Ovary (tissue), 9 donors: ENCODE data around the gene PPP6R3. TPM values are rescaled to one million over a fixed set of nuclear protein-coding genes. Genes with fewer than 3 reads are reported as not detected.

Experiments used
- DNase-seq, 5 donors: peaks; one replicate each; pipeline ENCODE4 v3.0.0-alpha.2; 2019 to 2020
- H3K27ac ChIP-seq, 2 donors: fragments of 200-600 bp; one replicate each; pipeline versions ENCODE4 v1.5.1 to v1.8.0; 2019 to 2022
- H3K27me3 ChIP-seq: fragments of 200-600 bp; one replicate; pipeline ENCODE4 v1.8.0; 2022
- H3K36me3 ChIP-seq: fragments of 200-600 bp; sonication (generic); one replicate; pipeline ENCODE4 v1.5.1; 2019
- H3K4me1 ChIP-seq: one replicate; pipeline ENCODE4 v1.8.1; 2013; ENCODE audit warnings: mild to moderate bottlenecking, moderate library complexity; ENCODE audit not compliant: insufficient read depth
- H3K4me3 ChIP-seq: fragments of 200-600 bp; sonication (generic); one replicate; pipeline ENCODE4 v1.5.1; 2017
- H3K9me3 ChIP-seq, 2 donors: fragments of 200-600 bp in 1 of 2; sonication (generic) in 1 of 2; one replicate each; pipeline versions ENCODE4 v1.5.1 to v1.8.1; 2013 to 2019; ENCODE audit warnings: mild to moderate bottlenecking in 1 of 2, moderate library complexity in 1 of 2
- EP300 ChIP-seq: sonication (generic); formaldehyde crosslinking; IDR thresholded peaks from one replicate; pipeline ENCODE4 v1.6.1; 2017; ENCODE audit warnings: antibody characterized with exemption
- POLR2A ChIP-seq: fragments of 450-650 bp; IDR thresholded peaks from one replicate; pipeline ENCODE4 v1.6.1; 2017; ENCODE audit warnings: antibody characterized with exemption, mild to moderate bottlenecking, moderate library complexity
- WGBS, 3 donors: extraction: QIAGEN DNeasy Blood & Tissue Kit in 1 of 3; methylation state at CpG; one replicate each; pipeline versions ENCODE4 v1.1.5 to v1.1.7; 2013 to 2017; 5-methylcytosine and 5-hydroxymethylcytosine counted together
- intact Hi-C, 4 donors: fragments of 100-400 bp; cut with DNase I; formaldehyde crosslinking; loops; one replicate each; pipeline versions ENCODE4 v1.11.0 to v1.15.1; 2022 to 2023
- polyA plus RNA-seq, 2 donors: library from polyadenylated mRNA; stranded (reverse); fragments of 200-250 nt in 1 of 2; fragments of 350-450 nt in 1 of 2; fragmentation: Illumina TruSeq in 1 of 2; extraction: RNeasy Lipid Tissue Mini Kit (QIAGEN cat#74804) in 1 of 2; gene quantifications; one replicate each; pipeline ENCODE4 v1.2.3, GENCODE V29; 2013 to 2014
- total RNA-seq, 7 donors: library from RNA; depleted of rRNA in 2 of 7; stranded (reverse); fragments of >200 nt in 2 of 7; fragmentation: NEBNext Ultra II Directional in 3 of 7; extraction: Animal tissue kit (Norgen Biotek cat#: 25700) in 3 of 7; gene quantifications; one replicate each; pipeline versions ENCODE4 v1.1.0 to v1.2.4, GENCODE V29; 2016 to 2023
- TF ChIP-seq, protein P1 (sequence below), 3 donors: fragments of 450-650 bp in 2 of 3; fragments of 200-600 bp in 1 of 3; IDR thresholded peaks; one replicate each; pipeline versions ENCODE4 v1.5.1 to v1.8.0; 2016 to 2022; ENCODE audit warnings: antibody characterized with exemption in 3 of 3, mild to moderate bottlenecking in 1 of 3
- donor health status: DM: no; HTN: no; CAD: no; lungs with moderate emphysema.
- donor health status: DM: no; HTN: no; CAD: no.
- donor health status: Bipolar disorder and iron deficiency.
- donor health status: DM: yes; HTN: yes; CAD: no.
- donor health status: DM: no; HTN: no; CAD: no.
- donor health status: DM: yes; HTN: yes; CAD: no.

Gene PPP6R3
- total and polyA plus RNA-seq, 9 donors, result 36.4 to 122 (median 103) TPM

GRCh38 chr11:68469122-68469521 lies 8.6 kb downstream of the PPP6R3 start:
- intact Hi-C loops, result loop anchor here in 1 of 4 donors (10.0 kb wide), 1 partner anchor 46 kb away; no protein-coding TSS in a partner anchor
- H3K36me3 ChIP-seq, result no peaks in the 10 kb centered on the region
- H3K27ac ChIP-seq, result no peak overlapping the region
- WGBS, 3 donors, result 4 to 8% (median 5%) methylated on average over 2 of the region's 2 CpGs
- H3K4me1 ChIP-seq, result peaks cover 50% of the 10 kb centered on the region
- no peak overlapping the region for H3K4me3 ChIP-seq
- no peaks in the 10 kb centered on the region for H3K9me3 ChIP-seq
- TF ChIP-seq, protein P1, sequence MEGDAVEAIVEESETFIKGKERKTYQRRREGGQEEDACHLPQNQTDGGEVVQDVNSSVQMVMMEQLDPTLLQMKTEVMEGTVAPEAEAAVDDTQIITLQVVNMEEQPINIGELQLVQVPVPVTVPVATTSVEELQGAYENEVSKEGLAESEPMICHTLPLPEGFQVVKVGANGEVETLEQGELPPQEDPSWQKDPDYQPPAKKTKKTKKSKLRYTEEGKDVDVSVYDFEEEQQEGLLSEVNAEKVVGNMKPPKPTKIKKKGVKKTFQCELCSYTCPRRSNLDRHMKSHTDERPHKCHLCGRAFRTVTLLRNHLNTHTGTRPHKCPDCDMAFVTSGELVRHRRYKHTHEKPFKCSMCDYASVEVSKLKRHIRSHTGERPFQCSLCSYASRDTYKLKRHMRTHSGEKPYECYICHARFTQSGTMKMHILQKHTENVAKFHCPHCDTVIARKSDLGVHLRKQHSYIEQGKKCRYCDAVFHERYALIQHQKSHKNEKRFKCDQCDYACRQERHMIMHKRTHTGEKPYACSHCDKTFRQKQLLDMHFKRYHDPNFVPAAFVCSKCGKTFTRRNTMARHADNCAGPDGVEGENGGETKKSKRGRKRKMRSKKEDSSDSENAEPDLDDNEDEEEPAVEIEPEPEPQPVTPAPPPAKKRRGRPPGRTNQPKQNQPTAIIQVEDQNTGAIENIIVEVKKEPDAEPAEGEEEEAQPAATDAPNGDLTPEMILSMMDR (IDR thresholded peaks at IDR 0.05), result no peak
- TF ChIP-seq POLR2A (no peak), EP300 (no peak)
- DNase-seq, result no peak
- H3K27me3 ChIP-seq, result no peaks in the 10 kb centered on the region

GRCh38 chr11:68469642-68470041 lies 9.1 kb downstream of the PPP6R3 start:
- TF ChIP-seq, protein P1 (IDR thresholded peaks at IDR 0.05), result no peak
- TF ChIP-seq EP300 (no peak), POLR2A (no peak)
- Histone ChIP-seq H3K36me3 (no peaks in the 10 kb centered on the region), H3K9me3 (no peaks in the 10 kb centered on the region), H3K27me3 (no peaks in the 10 kb centered on the region), H3K27ac (no peak overlapping the region), H3K4me3 (no peak overlapping the region), H3K4me1 (peaks cover 48% of the 10 kb centered on the region)
- WGBS, 3 donors, result 83 to 91% (median 90%) methylated on average over 1 of the region's 1 CpG
- intact Hi-C loops, result loop anchor here in 1 of 4 donors (10.0 kb wide), 1 partner anchor 45 kb away; no protein-coding TSS in a partner anchor
- no peak for DNase-seq

- Histone ChIP-seq H3K4me3 (no peak overlapping the region), H3K9me3 (no peaks in the 10 kb centered on the region), H3K4me1 (peaks cover 43% of the 10 kb centered on the region), H3K27me3 (no peaks in the 10 kb centered on the region), H3K27ac (no peak overlapping the region), H3K36me3 (no peaks in the 10 kb centered on the region)
- WGBS, 3 donors, result 81 to 84% (median 82%) methylated on average over 4 of the region's 4 CpGs
- intact Hi-C loops, result no loop called here
- DNase-seq, result no peak
- TF ChIP-seq, protein P1 (IDR thresholded peaks at IDR 0.05), result no peak
- TF ChIP-seq EP300 (no peak), POLR2A (no peak)
Measured at GRCh38 chr11:68470304-68470811, 9.8 kb downstream of the PPP6R3 start.

DNA sequence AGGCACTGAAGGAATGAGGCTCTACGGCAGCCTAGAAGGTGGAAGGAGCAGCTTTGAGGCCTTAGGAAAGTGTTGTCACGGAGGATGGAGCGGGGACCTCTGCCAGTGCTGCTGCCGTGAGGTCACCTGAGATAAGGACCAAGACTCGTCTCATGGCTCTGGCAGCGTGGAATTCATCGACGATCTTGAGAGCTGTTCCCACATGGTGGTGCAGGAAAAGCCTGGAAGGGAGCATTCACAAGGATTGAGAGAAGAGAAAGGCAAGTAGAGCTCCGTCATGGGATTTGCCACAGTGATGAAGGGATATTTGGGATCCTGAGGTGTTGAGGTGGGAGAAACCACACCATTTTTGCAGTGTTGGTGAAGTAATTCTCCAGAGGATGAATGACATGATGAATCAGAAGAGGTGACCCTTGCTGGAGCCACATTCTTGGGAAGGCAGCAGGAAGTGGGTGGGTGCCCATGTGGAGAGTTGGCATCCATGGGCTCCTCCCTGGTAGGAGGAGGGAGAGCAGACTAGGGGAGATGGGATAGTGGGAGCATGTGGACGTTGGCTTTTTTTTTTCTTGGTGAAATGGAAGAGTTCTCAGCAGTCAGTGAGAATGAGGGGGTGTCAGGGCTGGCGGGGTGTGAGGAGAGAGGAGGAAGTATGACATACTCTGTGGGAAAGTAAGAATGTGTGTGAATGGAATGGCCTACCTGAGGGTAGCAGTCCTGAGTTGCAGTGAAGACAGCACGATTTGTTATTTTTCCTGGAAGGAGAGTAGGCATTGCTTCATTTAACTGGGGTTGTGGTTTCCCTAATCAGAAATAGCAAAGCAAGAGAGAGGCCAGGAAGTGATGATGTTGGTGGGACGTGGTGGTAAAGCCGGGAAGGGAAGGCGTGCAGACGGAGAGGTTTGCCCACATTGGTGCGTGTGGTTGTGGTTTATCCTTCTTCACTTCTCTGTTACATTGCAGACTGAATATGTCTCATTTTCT lies 11.1 kb downstream of the PPP6R3 start:
- Histone ChIP-seq H3K4me1 (peaks cover 37% of the 10 kb centered on the region), H3K36me3 (no peaks in the 10 kb centered on the region), H3K9me3 (no peaks in the 10 kb centered on the region), H3K27me3 (no peaks in the 10 kb centered on the region), H3K27ac (no peak overlapping the region), H3K4me3 (no peak overlapping the region)
- intact Hi-C loops, result no loop called here
- 77 to 88% (median 83%) methylated on average over 17 of the region's 17 CpGs for WGBS, 3 donors
- DNase-seq, result no peak
- TF ChIP-seq POLR2A, result no peak
- TF ChIP-seq, protein P1 (IDR thresholded peaks at IDR 0.05), result no peak
- no peak for TF ChIP-seq EP300
